Spleen (tissue), 11 donors: Measurements from ENCODE around the gene SPAG5. TPM values are rescaled to one million over a fixed set of nuclear protein-coding genes. Genes with fewer than 3 reads are reported as not detected.

ENCODE experiments used
- DNase-seq: peaks from one replicate; pipeline ENCODE4 v3.0.0-alpha.2; 2020
- H3K27ac ChIP-seq, 8 donors: fragments of 200-600 bp; sonication (generic) in 7 of 8; 1 replicate in 4 of 8; 2 replicates in 4 of 8; pipeline versions ENCODE4 v1.5.0 to v1.8.0; 2016 to 2021; ENCODE audit warnings: inconsistent platforms in 4 of 8, mild to moderate bottlenecking in 4 of 8, moderate library complexity in 1 of 8
- H3K27me3 ChIP-seq, 7 donors: fragments of 200-600 bp; sonication (generic) in 6 of 7; replicated peaks in 1 of 7; 1 replicate in 4 of 7; 2 replicates in 3 of 7; pipeline versions ENCODE4 v1.5.0 to v1.8.0; 2016 to 2021; ENCODE audit warnings: inconsistent platforms in 3 of 7, mild to moderate bottlenecking in 1 of 7
- H3K36me3 ChIP-seq, 6 donors: fragments of 200-600 bp; sonication (generic) in 5 of 6; 1 replicate in 4 of 6; 2 replicates in 2 of 6; pipeline versions ENCODE4 v1.5.0 to v1.8.0; 2016 to 2021; ENCODE audit warnings: inconsistent platforms in 2 of 6
- H3K4me1 ChIP-seq, 6 donors: fragments of 200-600 bp; sonication (generic) in 5 of 6; 1 replicate in 3 of 6; 2 replicates in 3 of 6; pipeline versions ENCODE4 v1.5.0 to v1.8.0; 2016 to 2021; ENCODE audit warnings: inconsistent platforms in 3 of 6
- H3K4me3 ChIP-seq, 8 donors: fragments of 200-600 bp; sonication (generic) in 7 of 8; 1 replicate in 4 of 8; 2 replicates in 4 of 8; pipeline versions ENCODE4 v1.5.0 to v1.8.0; 2016 to 2021; ENCODE audit warnings: inconsistent platforms in 4 of 8, mild to moderate bottlenecking in 4 of 8, moderate library complexity in 2 of 8
- H3K9me3 ChIP-seq, 8 donors: fragments of 200-600 bp; sonication (generic) in 7 of 8; 1 replicate in 4 of 8; 2 replicates in 4 of 8; pipeline versions ENCODE4 v1.5.0 to v1.8.0; 2016 to 2021; ENCODE audit warnings: inconsistent platforms in 4 of 8
- POLR2A ChIP-seq, 3 donors: fragments of 450-650 bp; IDR thresholded peaks; one replicate each; pipeline ENCODE4 v1.5.1; 2017; ENCODE audit warnings: antibody characterized with exemption in 3 of 3, mild to moderate bottlenecking in 1 of 3
- POLR2AphosphoS5 ChIP-seq, 3 donors: sonication (generic); formaldehyde crosslinking; IDR thresholded peaks; one replicate each; pipeline ENCODE4 v1.5.1; 2017; ENCODE audit warnings: antibody characterized with exemption in 3 of 3
- WGBS, 5 donors: extraction: QIAGEN DNeasy Blood & Tissue Kit in 3 of 5; methylation state at CpG; one replicate each; pipeline versions ENCODE4 v1.1.5 to v1.1.7; 2013 to 2018; 5-methylcytosine and 5-hydroxymethylcytosine counted together
- intact Hi-C: fragments of 100-400 bp; cut with DNase I; formaldehyde crosslinking; loops from one replicate; pipeline ENCODE4 v1.15.0; 2023; ENCODE audit warnings: low total_unique reads
- polyA plus RNA-seq, 3 donors: library from polyadenylated mRNA; stranded (reverse); fragments of 200-250 nt; gene quantifications; one replicate each; pipeline ENCODE4 v1.2.1, GENCODE V29; 2013
- total RNA-seq, 7 donors: library from RNA; depleted of rRNA in 3 of 7; stranded (reverse); fragments of >200 nt in 3 of 7; fragmentation: NEBNext Ultra II Directional in 4 of 7; extraction: Animal tissue kit (Norgen Biotek cat#: 25700) in 4 of 7; gene quantifications; one replicate each; pipeline versions ENCODE4 v1.1.0 to v1.2.1, GENCODE V29; 2016 to 2021
- TF ChIP-seq, protein P1 (sequence below), 11 experiments: fragments of 200-600 bp in 7 of 11; fragments of 450-650 bp in 4 of 11; sonication (generic) in 4 of 11; IDR thresholded peaks in 8 of 11; conservative IDR thresholded peaks in 3 of 11; 1 replicate in 7 of 11; 2 replicates in 4 of 11; pipeline versions ENCODE4 v1.4.0 to v1.8.0; 2016 to 2021; ENCODE audit warnings: antibody characterized with exemption in 11 of 11, inconsistent platforms in 4 of 11, mild to moderate bottlenecking in 1 of 11
- donor health status: healthy with polysubstance abuse.
- donor health status: DM: no; HTN: no; CAD: no; lungs with moderate emphysema.
- donor health status: DM: no; HTN: no; CAD: no.
- donor health status: Bipolar disorder and iron deficiency.
- donor health status: healthy.
- donor health status: DM: no; HTN: no; CAD: no.
- donor health status: DM: yes; HTN: yes; CAD: no.

Gene SPAG5
- total and polyA plus RNA-seq, 10 donors = 6.2 to 19.7 (median 14.6) TPM

DNA sequence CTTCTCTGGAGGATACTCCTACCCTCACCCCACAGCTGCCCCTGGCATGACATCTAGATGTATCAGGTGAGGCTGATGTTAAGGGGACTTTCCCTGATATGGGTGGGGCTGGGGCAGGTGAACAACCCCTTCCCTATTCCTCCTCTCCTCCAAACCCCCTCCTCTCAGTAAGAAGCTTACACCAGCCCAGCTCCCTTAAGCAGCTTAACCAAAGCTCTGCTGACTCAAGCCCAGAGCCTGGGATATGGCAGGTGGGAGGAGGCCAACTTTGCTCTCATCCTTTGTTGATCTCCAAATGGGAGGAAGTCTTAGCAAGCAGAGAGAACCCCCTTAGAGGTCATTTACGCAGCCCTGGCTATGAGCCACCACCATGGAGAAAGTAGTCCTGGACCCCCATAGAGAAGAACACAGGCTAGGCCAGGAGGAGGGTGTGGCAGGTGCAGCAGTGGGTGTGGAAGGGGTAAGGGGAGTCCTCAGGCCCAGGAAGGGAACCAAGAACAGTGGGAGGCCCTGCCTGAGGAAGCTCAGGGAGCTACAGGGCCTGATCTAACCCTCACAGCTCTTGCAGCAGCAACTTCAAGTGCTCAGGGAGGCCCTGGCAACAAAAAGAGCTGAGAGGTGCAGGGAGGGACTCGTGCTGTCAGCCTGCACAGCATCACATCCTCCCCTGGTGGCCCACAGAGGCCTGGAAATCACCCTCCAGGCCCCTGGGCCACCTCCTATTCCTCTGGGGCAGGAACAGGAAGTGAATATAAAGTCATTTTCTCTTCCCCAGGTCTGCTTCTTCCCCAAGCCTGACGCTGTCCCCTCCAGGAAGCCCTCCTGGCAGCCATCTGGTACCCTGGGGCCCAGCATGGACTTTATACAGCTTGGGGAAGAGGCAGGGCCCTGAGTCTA, 49.3 kb downstream of the SPAG5 start:
- no peaks in the 10 kb centered on the region for H3K27me3 ChIP-seq
- TF ChIP-seq POLR2A (IDR thresholded peaks at IDR 0.05) (no peak), POLR2AphosphoS5 (IDR thresholded peaks at IDR 0.05) (peak in 2 of 3 donors; percentile 6 to 62)
- TF ChIP-seq, protein P1, sequence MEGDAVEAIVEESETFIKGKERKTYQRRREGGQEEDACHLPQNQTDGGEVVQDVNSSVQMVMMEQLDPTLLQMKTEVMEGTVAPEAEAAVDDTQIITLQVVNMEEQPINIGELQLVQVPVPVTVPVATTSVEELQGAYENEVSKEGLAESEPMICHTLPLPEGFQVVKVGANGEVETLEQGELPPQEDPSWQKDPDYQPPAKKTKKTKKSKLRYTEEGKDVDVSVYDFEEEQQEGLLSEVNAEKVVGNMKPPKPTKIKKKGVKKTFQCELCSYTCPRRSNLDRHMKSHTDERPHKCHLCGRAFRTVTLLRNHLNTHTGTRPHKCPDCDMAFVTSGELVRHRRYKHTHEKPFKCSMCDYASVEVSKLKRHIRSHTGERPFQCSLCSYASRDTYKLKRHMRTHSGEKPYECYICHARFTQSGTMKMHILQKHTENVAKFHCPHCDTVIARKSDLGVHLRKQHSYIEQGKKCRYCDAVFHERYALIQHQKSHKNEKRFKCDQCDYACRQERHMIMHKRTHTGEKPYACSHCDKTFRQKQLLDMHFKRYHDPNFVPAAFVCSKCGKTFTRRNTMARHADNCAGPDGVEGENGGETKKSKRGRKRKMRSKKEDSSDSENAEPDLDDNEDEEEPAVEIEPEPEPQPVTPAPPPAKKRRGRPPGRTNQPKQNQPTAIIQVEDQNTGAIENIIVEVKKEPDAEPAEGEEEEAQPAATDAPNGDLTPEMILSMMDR (IDR thresholded peaks at IDR 0.05 in 8 of 11, conservative IDR thresholded peaks at IDR 0.05 in 3 of 11) = peak in 4 of 11 experiments; percentile 16 to 37 (median 28)
- intact Hi-C loops = loop anchor here (5.0 kb wide), 1 partner anchor 63 kb away; the partner anchor contains the start of gene RSKR
- H3K4me1 ChIP-seq = peaks cover 38 to 79% (median 60%) of the 10 kb centered on the region in 6 donors
- H3K27ac ChIP-seq = peak overlapping the region; percentile 57 to 90 (median 84)
- WGBS, 5 donors = 32 to 62% (median 41%) methylated on average over 3 of the region's 3 CpGs
- peak overlapping the region in 1 of 8 donors; percentile 20 for H3K4me3 ChIP-seq
- DNase-seq = peak; percentile 83
- H3K36me3 ChIP-seq = peaks cover 0 to 36% (median 23%) of the 10 kb centered on the region in 6 donors
- no peaks in the 10 kb centered on the region for H3K9me3 ChIP-seq

GRCh38 chr17:28548417-28549130, 50.3 kb downstream of the SPAG5 start:
- peak; percentile 52 for DNase-seq
- peaks cover 38 to 70% (median 60%) of the 10 kb centered on the region in 6 donors for H3K4me1 ChIP-seq
- no peak for TF ChIP-seq POLR2AphosphoS5 (IDR thresholded peaks at IDR 0.05)
- TF ChIP-seq, protein P1 (IDR thresholded peaks at IDR 0.05 in 8 of 11, conservative IDR thresholded peaks at IDR 0.05 in 3 of 11) = peak in 3 of 11 experiments; percentile 2 to 56 (median 24)
- no peaks in the 10 kb centered on the region for H3K27me3 ChIP-seq
- intact Hi-C loops = loop anchor here (5.0 kb wide), 1 partner anchor 64 kb away; the partner anchor contains the start of gene RSKR
- 84 to 94% (median 86%) methylated on average over 5 to 6 of the region's 6 CpGs for WGBS, 5 donors
- peak overlapping the region; percentile 57 to 90 (median 86) for H3K27ac ChIP-seq
- H3K36me3 ChIP-seq = peaks cover 0 to 27% (median 14%) of the 10 kb centered on the region in 6 donors
- no peaks in the 10 kb centered on the region for H3K9me3 ChIP-seq
- peak overlapping the region in 1 of 8 donors; percentile 51 for H3K4me3 ChIP-seq

- Histone ChIP-seq H3K36me3 (peaks cover 0 to 20% (median 14%) of the 10 kb centered on the region in 6 donors), H3K27me3 (no peaks in the 10 kb centered on the region), H3K27ac (peak overlapping the region; percentile 58 to 90 (median 86)), H3K4me3 (peak overlapping the region in 2 of 8 donors; percentile 7 to 51), H3K4me1 (peaks cover 38 to 63% (median 56%) of the 10 kb centered on the region in 6 donors), H3K9me3 (no peaks in the 10 kb centered on the region)
- intact Hi-C loops = loop anchor here (5.0 kb wide), 1 partner anchor 64 kb away; the partner anchor contains the start of gene RSKR
- WGBS, 5 donors = 38 to 51% (median 43%) methylated on average over 21 to 26 of the region's 26 CpGs
- peak; percentile 92 for DNase-seq
- TF ChIP-seq, protein P1 (IDR thresholded peaks at IDR 0.05 in 8 of 11, conservative IDR thresholded peaks at IDR 0.05 in 3 of 11) = peak; percentile 89 to 99 (median 96)
- TF ChIP-seq POLR2AphosphoS5 (IDR thresholded peaks at IDR 0.05) (peak; percentile 49 to 62 (median 52)), POLR2A (IDR thresholded peaks at IDR 0.05) (no peak)
Measured at GRCh38 chr17:28547623-28548416, 51.0 kb downstream of the SPAG5 start.
